HEK293 (cell line): Measurements from ENCODE around the gene CTDNEP1.

ENCODE experiments used
- BCL11B ChIP-seq: fragments of 450-650 bp; formaldehyde crosslinking; IDR thresholded peaks from 2 replicates; pipeline ENCODE4 v1.5.1; 2016; ENCODE audit warnings: low read depth, missing biosample characterization, missing genetic modification characterization
- HOXC10 ChIP-seq: sonication (generic); formaldehyde crosslinking; IDR thresholded peaks from 2 replicates; pipeline ENCODE4 v1.8.1; 2023; ENCODE audit warnings: mild to moderate bottlenecking, missing genetic modification reagents
- KLF16 ChIP-seq: fragments of 450-650 bp; formaldehyde crosslinking; IDR thresholded peaks from 2 replicates; pipeline ENCODE4 v1.5.1; 2017; ENCODE audit warnings: missing biosample characterization, missing genetic modification characterization
- PBX3 ChIP-seq: sonication (generic); formaldehyde crosslinking; IDR thresholded peaks from 2 replicates; pipeline ENCODE4 v1.8.1; 2022; ENCODE audit warnings: mild to moderate bottlenecking, moderate library complexity, missing genetic modification reagents
- SP3 ChIP-seq: fragments of 450-650 bp; formaldehyde crosslinking; IDR thresholded peaks from 2 replicates; pipeline ENCODE4 v1.5.1; 2016; ENCODE audit warnings: missing biosample characterization, missing genetic modification characterization
- TCF7L2 ChIP-seq: IDR thresholded peaks from 2 replicates; pipeline ENCODE4 v1.6.1; 2011; ENCODE audit warnings: low read depth, mild to moderate bottlenecking, inconsistent platforms, low read length, moderate library complexity, borderline replicate concordance
- TRIM28 ChIP-seq: IDR thresholded peaks from 2 replicates; pipeline ENCODE4 v1.6.1; 2011; ENCODE audit warnings: low read length, control low read depth, borderline replicate concordance
- ZBTB48 ChIP-seq: fragments of 450-650 bp; formaldehyde crosslinking; IDR thresholded peaks from 2 replicates; pipeline ENCODE4 v1.5.1; 2016; ENCODE audit warnings: missing biosample characterization, missing genetic modification characterization
- ZIC2 ChIP-seq: fragments of 450-650 bp; formaldehyde crosslinking; IDR thresholded peaks from 2 replicates; pipeline ENCODE4 v1.5.1; 2016; ENCODE audit warnings: missing biosample characterization, missing genetic modification characterization
- ZNF121 ChIP-seq: fragments of 450-650 bp; formaldehyde crosslinking; IDR thresholded peaks from 2 replicates; pipeline ENCODE4 v1.5.1; 2016; ENCODE audit warnings: missing biosample characterization, missing genetic modification characterization
- ZNF138 ChIP-seq: fragments of 450-650 bp; formaldehyde crosslinking; IDR thresholded peaks from 2 replicates; pipeline ENCODE4 v1.5.1; 2016; ENCODE audit warnings: missing biosample characterization, missing genetic modification characterization, borderline replicate concordance
- ZNF140 ChIP-seq: fragments of 450-650 bp; formaldehyde crosslinking; IDR thresholded peaks from 2 replicates; pipeline ENCODE4 v1.5.1; 2016; ENCODE audit warnings: missing biosample characterization, missing genetic modification characterization
- ZNF169 ChIP-seq: fragments of 450-650 bp; formaldehyde crosslinking; IDR thresholded peaks from 2 replicates; pipeline ENCODE4 v1.5.1; 2016; ENCODE audit warnings: missing biosample characterization, missing genetic modification characterization
- ZNF248 ChIP-seq: fragments of 450-650 bp; formaldehyde crosslinking; IDR thresholded peaks from 2 replicates; pipeline ENCODE4 v1.5.1; 2017; ENCODE audit warnings: missing biosample characterization, missing genetic modification characterization
- ZNF266 ChIP-seq: fragments of 450-650 bp; formaldehyde crosslinking; IDR thresholded peaks from 2 replicates; pipeline ENCODE4 v1.5.1; 2016; ENCODE audit warnings: missing biosample characterization, missing genetic modification characterization, low read depth
- ZNF302 ChIP-seq: fragments of 450-650 bp; formaldehyde crosslinking; IDR thresholded peaks from 2 replicates; pipeline ENCODE4 v1.5.1; 2016; ENCODE audit warnings: missing biosample characterization, missing genetic modification characterization, low read depth
- ZNF324 ChIP-seq: fragments of 450-650 bp; formaldehyde crosslinking; IDR thresholded peaks from 2 replicates; pipeline ENCODE4 v1.5.1; 2016; ENCODE audit warnings: missing biosample characterization, missing genetic modification characterization
- ZNF335 ChIP-seq: fragments of 450-650 bp; formaldehyde crosslinking; conservative IDR thresholded peaks from 2 replicates; pipeline ENCODE4 v1.5.1; 2016; ENCODE audit warnings: missing biosample characterization, missing genetic modification characterization
- ZNF341 ChIP-seq: fragments of 450-650 bp; formaldehyde crosslinking; IDR thresholded peaks from 2 replicates; pipeline ENCODE4; 2016; ENCODE audit warnings: low read depth, missing biosample characterization, missing genetic modification characterization
- ZNF391 ChIP-seq: fragments of 450-650 bp; formaldehyde crosslinking; IDR thresholded peaks from 2 replicates; pipeline ENCODE4 v1.5.1; 2016; ENCODE audit warnings: low read depth, missing biosample characterization, missing genetic modification characterization, borderline replicate concordance
- ZNF416 ChIP-seq: fragments of 450-650 bp; formaldehyde crosslinking; IDR thresholded peaks from 2 replicates; pipeline ENCODE4 v1.5.1; 2016; ENCODE audit warnings: missing biosample characterization, missing genetic modification characterization
- ZNF510 ChIP-seq: fragments of 450-650 bp; formaldehyde crosslinking; IDR thresholded peaks from 2 replicates; pipeline ENCODE4 v1.5.1; 2018; ENCODE audit warnings: mild to moderate bottlenecking, missing genetic modification characterization, missing biosample characterization; ENCODE audit not compliant: insufficient replicate concordance
- ZNF555 ChIP-seq: fragments of 450-650 bp; formaldehyde crosslinking; conservative IDR thresholded peaks from 2 replicates; pipeline ENCODE4 v1.5.1; 2017; ENCODE audit warnings: missing biosample characterization, mild to moderate bottlenecking, missing genetic modification characterization, inconsistent platforms
- ZNF558 ChIP-seq: fragments of 450-650 bp; formaldehyde crosslinking; IDR thresholded peaks from 2 replicates; pipeline ENCODE4 v1.5.1; 2016; ENCODE audit warnings: missing biosample characterization, missing genetic modification characterization
- ZNF585B ChIP-seq: fragments of 450-650 bp; formaldehyde crosslinking; IDR thresholded peaks from 2 replicates; pipeline ENCODE4 v1.5.1; 2016; ENCODE audit warnings: missing biosample characterization, missing genetic modification characterization
- ZNF610 ChIP-seq: fragments of 450-650 bp; formaldehyde crosslinking; IDR thresholded peaks from 2 replicates; pipeline ENCODE4 v1.5.1; 2016; ENCODE audit warnings: missing biosample characterization, missing genetic modification characterization, borderline replicate concordance
- ZNF639 ChIP-seq: fragments of 450-650 bp; formaldehyde crosslinking; IDR thresholded peaks from 2 replicates; pipeline ENCODE4 v1.5.1; 2016; ENCODE audit warnings: missing biosample characterization, missing genetic modification characterization
- ZNF660 ChIP-seq: fragments of 450-650 bp; IDR thresholded peaks from 2 replicates; pipeline ENCODE4 v1.5.1; 2018; ENCODE audit warnings: missing biosample characterization, mild to moderate bottlenecking, missing genetic modification characterization
- ZNF837 ChIP-seq: fragments of 450-650 bp; formaldehyde crosslinking; IDR thresholded peaks from 2 replicates; pipeline ENCODE4 v1.5.1; 2016; ENCODE audit warnings: missing biosample characterization, missing genetic modification characterization
- TF ChIP-seq, protein P1 (sequence below): fragments of 450-650 bp; formaldehyde crosslinking; IDR thresholded peaks from 2 replicates; pipeline ENCODE4 v1.5.1; 2016; ENCODE audit warnings: missing biosample characterization, missing genetic modification characterization
- TF ChIP-seq, protein P2 (sequence below): fragments of 450-650 bp; formaldehyde crosslinking; IDR thresholded peaks from 2 replicates; pipeline ENCODE4 v1.5.1; 2016; ENCODE audit warnings: missing biosample characterization, missing genetic modification characterization
- TF ChIP-seq, protein P3 (sequence below): fragments of 450-650 bp; formaldehyde crosslinking; IDR thresholded peaks from 2 replicates; pipeline ENCODE4 v1.5.1; 2016; ENCODE audit warnings: missing biosample characterization, missing genetic modification characterization

Gene CTDNEP1

DNA sequence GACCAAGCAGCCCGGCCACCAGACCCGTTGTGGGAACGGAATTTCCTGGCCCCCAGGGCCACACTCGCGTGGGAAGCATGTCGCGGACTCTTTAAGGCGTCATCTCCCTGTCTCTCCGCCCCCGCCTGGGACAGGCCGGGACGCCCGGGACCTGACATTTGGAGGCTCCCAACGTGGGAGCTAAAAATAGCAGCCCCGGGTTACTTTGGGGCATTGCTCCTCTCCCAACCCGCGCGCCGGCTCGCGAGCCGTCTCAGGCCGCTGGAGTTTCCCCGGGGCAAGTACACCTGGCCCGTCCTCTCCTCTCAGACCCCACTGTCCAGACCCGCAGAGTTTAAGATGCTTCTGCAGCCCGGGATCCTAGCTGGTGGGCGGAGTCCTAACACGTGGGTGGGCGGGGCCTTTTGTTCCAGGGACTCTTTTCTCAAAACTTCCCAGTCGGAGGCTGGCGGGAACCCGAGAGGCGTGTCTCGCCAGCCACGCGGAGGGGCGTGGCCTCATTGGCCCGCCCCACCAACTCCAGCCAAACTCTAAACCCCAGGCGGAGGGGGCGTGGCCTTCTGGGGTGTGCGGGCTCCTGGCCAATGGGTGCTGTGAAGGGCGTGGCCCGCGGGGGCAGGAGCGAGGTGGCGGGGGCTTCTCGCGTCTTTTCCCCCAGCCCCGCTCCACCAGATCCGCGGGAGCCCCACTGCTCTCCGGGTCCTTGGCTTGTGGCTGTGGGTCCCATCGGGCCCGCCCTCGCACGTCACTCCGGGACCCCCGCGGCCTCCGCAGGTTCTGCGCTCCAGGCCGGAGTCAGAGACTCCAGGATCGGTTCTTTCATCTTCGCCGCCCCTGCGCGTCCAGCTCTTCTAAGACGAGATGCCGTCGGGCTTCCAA is 29.8 kb upstream of the CTDNEP1 start, which contains the start of gene SLC2A4 (continued):
- TF ChIP-seq ZNF639 (tag by site-specific recombination), result no peak
- TF ChIP-seq ZNF121 (tag by site-specific recombination), result peak; percentile 72; the same call in 1 of the 2 replicates
- TF ChIP-seq, protein P1, sequence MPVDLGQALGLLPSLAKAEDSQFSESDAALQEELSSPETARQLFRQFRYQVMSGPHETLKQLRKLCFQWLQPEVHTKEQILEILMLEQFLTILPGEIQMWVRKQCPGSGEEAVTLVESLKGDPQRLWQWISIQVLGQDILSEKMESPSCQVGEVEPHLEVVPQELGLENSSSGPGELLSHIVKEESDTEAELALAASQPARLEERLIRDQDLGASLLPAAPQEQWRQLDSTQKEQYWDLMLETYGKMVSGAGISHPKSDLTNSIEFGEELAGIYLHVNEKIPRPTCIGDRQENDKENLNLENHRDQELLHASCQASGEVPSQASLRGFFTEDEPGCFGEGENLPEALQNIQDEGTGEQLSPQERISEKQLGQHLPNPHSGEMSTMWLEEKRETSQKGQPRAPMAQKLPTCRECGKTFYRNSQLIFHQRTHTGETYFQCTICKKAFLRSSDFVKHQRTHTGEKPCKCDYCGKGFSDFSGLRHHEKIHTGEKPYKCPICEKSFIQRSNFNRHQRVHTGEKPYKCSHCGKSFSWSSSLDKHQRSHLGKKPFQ, result no peak
- TF ChIP-seq ZNF335 (tag by site-specific recombination), result peak; percentile 63
- TF ChIP-seq ZBTB48 (tag by site-specific recombination), result no peak
- TF ChIP-seq ZNF558 (tag by site-specific recombination), result no peak
- 0 out of 2 replicates have a peak, but pooled peaks have one; percentile 25 for TF ChIP-seq ZNF324 (tag by site-specific recombination)
- TF ChIP-seq ZNF416 (tag by site-specific recombination), result no peak
- no peak for TF ChIP-seq ZNF140 (tag by site-specific recombination)
- TF ChIP-seq ZNF585B, result no peak
- TF ChIP-seq TCF7L2, result peak; percentile 92
- no peak for TF ChIP-seq ZNF138 (tag by site-specific recombination)
- no peak for TF ChIP-seq ZNF302 (tag by site-specific recombination)
- TF ChIP-seq ZNF837 (tag by site-specific recombination), result no peak
- no peak for TF ChIP-seq ZNF169 (tag by site-specific recombination)
- no peak for TF ChIP-seq ZNF555 (tag by site-specific recombination)
- peak; percentile 70 for TF ChIP-seq ZIC2 (tag by site-specific recombination)
- no peak for TF ChIP-seq TRIM28
- 0 out of 2 replicates have a peak, but pooled peaks have one; percentile 3 for TF ChIP-seq HOXC10 (CRISPR knock-in tag)
- TF ChIP-seq PBX3 (CRISPR knock-in tag), result no peak
- no peak for TF ChIP-seq ZNF391 (tag by site-specific recombination)
- TF ChIP-seq ZNF610, result no peak
- TF ChIP-seq ZNF341 (tag by site-specific recombination), result no peak; the same call in 1 of the 2 replicates
- peak; percentile 57; the same call in 1 of the 2 replicates for TF ChIP-seq KLF16 (tag by site-specific recombination)
- TF ChIP-seq ZNF510 (tag by site-specific recombination), result no peak
- TF ChIP-seq ZNF248 (tag by site-specific recombination), result no peak
- TF ChIP-seq BCL11B (tag by site-specific recombination), result no peak; the same call in 1 of the 2 replicates
- TF ChIP-seq ZNF660 (tag by site-specific recombination), result no peak
- no peak for TF ChIP-seq ZNF266 (tag by site-specific recombination)
- TF ChIP-seq, protein P2, sequence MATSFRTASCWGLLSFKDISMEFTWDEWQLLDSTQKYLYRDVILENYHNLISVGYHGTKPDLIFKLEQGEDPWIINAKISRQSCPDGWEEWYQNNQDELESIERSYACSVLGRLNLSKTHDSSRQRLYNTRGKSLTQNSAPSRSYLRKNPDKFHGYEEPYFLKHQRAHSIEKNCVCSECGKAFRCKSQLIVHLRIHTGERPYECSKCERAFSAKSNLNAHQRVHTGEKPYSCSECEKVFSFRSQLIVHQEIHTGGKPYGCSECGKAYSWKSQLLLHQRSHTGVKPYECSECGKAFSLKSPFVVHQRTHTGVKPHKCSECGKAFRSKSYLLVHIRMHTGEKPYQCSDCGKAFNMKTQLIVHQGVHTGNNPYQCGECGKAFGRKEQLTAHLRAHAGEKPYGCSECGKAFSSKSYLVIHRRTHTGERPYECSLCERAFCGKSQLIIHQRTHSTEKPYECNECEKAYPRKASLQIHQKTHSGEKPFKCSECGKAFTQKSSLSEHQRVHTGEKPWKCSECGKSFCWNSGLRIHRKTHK, result no peak
- peak; percentile 92 for TF ChIP-seq SP3 (tag by site-specific recombination)
- TF ChIP-seq, protein P3, sequence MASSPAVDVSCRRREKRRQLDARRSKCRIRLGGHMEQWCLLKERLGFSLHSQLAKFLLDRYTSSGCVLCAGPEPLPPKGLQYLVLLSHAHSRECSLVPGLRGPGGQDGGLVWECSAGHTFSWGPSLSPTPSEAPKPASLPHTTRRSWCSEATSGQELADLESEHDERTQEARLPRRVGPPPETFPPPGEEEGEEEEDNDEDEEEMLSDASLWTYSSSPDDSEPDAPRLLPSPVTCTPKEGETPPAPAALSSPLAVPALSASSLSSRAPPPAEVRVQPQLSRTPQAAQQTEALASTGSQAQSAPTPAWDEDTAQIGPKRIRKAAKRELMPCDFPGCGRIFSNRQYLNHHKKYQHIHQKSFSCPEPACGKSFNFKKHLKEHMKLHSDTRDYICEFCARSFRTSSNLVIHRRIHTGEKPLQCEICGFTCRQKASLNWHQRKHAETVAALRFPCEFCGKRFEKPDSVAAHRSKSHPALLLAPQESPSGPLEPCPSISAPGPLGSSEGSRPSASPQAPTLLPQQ (tag by site-specific recombination), result peak; percentile 61; the same call in 1 of the 2 replicates
